Activated naive CD8-positive, alpha-beta T cell treated with anti-CD3 and anti-CD28 coated beads for 36 hours (primary cell): ENCODE data around the gene SLC6A2. TPM values are rescaled to one million over a fixed set of nuclear protein-coding genes. Genes with fewer than 3 reads are reported as not detected.
"Not testable (repeated sequence)": the region's sequence is repeated elsewhere in the genome, so short reads cannot be mapped to it uniquely, and the experiment has no call there.

Experiments
- DNase-seq: peaks from one replicate; pipeline ENCODE4 v3.0.0; 2021
- H3K27ac Mint-ChIP-seq: one replicate; pipeline ENCODE4 v1.8.0; 2022; ENCODE audit warnings: mild to moderate bottlenecking, moderate library complexity, mixed read lengths
- H3K27me3 Mint-ChIP-seq: one replicate; pipeline ENCODE4 v1.8.0; 2022; ENCODE audit warnings: mild to moderate bottlenecking, mixed read lengths
- H3K36me3 Mint-ChIP-seq: one replicate; pipeline ENCODE4 v1.8.0; 2021; ENCODE audit warnings: mild to moderate bottlenecking, mixed read lengths
- H3K4me1 Mint-ChIP-seq: one replicate; pipeline ENCODE4 v1.8.0; 2021; ENCODE audit warnings: mixed read lengths
- H3K4me3 Mint-ChIP-seq: one replicate; pipeline ENCODE4 v1.8.0; 2022; ENCODE audit warnings: mild to moderate bottlenecking, moderate library complexity, mixed read lengths
- H3K9me3 Mint-ChIP-seq: one replicate; pipeline ENCODE4 v1.8.0; 2022; ENCODE audit warnings: mixed read lengths
- total RNA-seq, 2 experiments: library from RNA; stranded (reverse); gene quantifications; one replicate each; pipeline ENCODE4 v1.2.3, GENCODE V29; 2021

Gene SLC6A2
- total RNA-seq, 2 experiments from 2014 or later: not detected

GRCh38 chr16:55746081-55746480 lies 90.3 kb downstream of the SLC6A2 start:
- DNase-seq: no peak

GRCh38 chr16:55747785-55748184 lies 92.0 kb downstream of the SLC6A2 start:
- no peak overlapping the region for H3K4me3 Mint-ChIP-seq
- DNase-seq: no peak
- no peak overlapping the region for H3K27ac Mint-ChIP-seq
- peaks cover 6% of the 10 kb centered on the region for H3K4me1 Mint-ChIP-seq
- H3K27me3 Mint-ChIP-seq: peaks cover 17% of the 10 kb centered on the region
- H3K9me3 Mint-ChIP-seq: peaks cover 6% of the 10 kb centered on the region
- H3K36me3 Mint-ChIP-seq: no peaks in the 10 kb centered on the region

More at GRCh38 chr16:55746081-55746480, 90.3 kb downstream of the SLC6A2 start:
- H3K27ac Mint-ChIP-seq: no peak overlapping the region
- peaks cover 25% of the 10 kb centered on the region for H3K27me3 Mint-ChIP-seq
- H3K9me3 Mint-ChIP-seq: no peaks in the 10 kb centered on the region
- H3K36me3 Mint-ChIP-seq: no peaks in the 10 kb centered on the region
- no peaks in the 10 kb centered on the region for H3K4me1 Mint-ChIP-seq
- no peak overlapping the region for H3K4me3 Mint-ChIP-seq

- not testable (repeated sequence) for H3K36me3 Mint-ChIP-seq, H3K27me3 Mint-ChIP-seq, H3K4me3 Mint-ChIP-seq, DNase-seq
- H3K27ac Mint-ChIP-seq: peak overlapping the region; percentile 85
- H3K4me1 Mint-ChIP-seq: peaks cover 20% of the 10 kb centered on the region
- H3K9me3 Mint-ChIP-seq: peaks cover 20% of the 10 kb centered on the region
Measured at GRCh38 chr16:55752465-55753144, 96.8 kb downstream of the SLC6A2 start.

- H3K27me3 Mint-ChIP-seq, DNase-seq, H3K36me3 Mint-ChIP-seq, H3K4me3 Mint-ChIP-seq: not testable (repeated sequence)
- Mint-ChIP-seq H3K4me1 (peaks cover 20% of the 10 kb centered on the region), H3K27ac (peak overlapping the region; percentile 85), H3K9me3 (peaks cover 22% of the 10 kb centered on the region)
Measured at GRCh38 chr16:55753145-55753631, 97.4 kb downstream of the SLC6A2 start.

Other genes starting within 250 kb of the SLC6A2 start
- not detected for gene MMP2, start 176.8 kb upstream of the SLC6A2 start, total RNA-seq
- gene LPCAT2, start 146.9 kb upstream of the SLC6A2 start, total RNA-seq: under 1 TPM; 0.08 to 0.29 TPM
- gene CAPNS2, start 89.3 kb upstream of the SLC6A2 start, total RNA-seq: not detected
- gene CES1, start 177.1 kb downstream of the SLC6A2 start, total RNA-seq: not detected
- not detected for gene CES5A, start 219.4 kb downstream of the SLC6A2 start, total RNA-seq